Thymus (tissue), 14 donors: ENCODE measurements around the gene UBE2N. TPM values are rescaled to one million over a fixed set of nuclear protein-coding genes. Genes with fewer than 3 reads are reported as not detected.

Experiments used
- DNase-seq, 9 donors: peaks; one replicate each; pipeline ENCODE4 v3.0.0-alpha.2; 2013; ENCODE audit warnings: low spot score in 9 of 9, low read depth in 6 of 9, missing footprints in 1 of 9
- H3K27ac ChIP-seq, 2 donors: one replicate each; pipeline ENCODE4 v1.5.1; 2013; ENCODE audit warnings: control low read depth in 1 of 2, low read depth in 1 of 2, low read length in 1 of 2, mild to moderate bottlenecking in 1 of 2, moderate library complexity in 1 of 2
- H3K27me3 ChIP-seq, 2 donors: one replicate each; pipeline ENCODE4 v1.5.1; 2013; ENCODE audit warnings: low read length in 1 of 2; ENCODE audit not compliant: control insufficient read depth in 2 of 2, insufficient read depth in 1 of 2
- H3K36me3 ChIP-seq, 2 donors: one replicate each; pipeline ENCODE4 v1.5.1; 2013; ENCODE audit warnings: low read length in 1 of 2, mild to moderate bottlenecking in 1 of 2, moderate library complexity in 1 of 2; ENCODE audit not compliant: control insufficient read depth in 2 of 2, insufficient read depth in 2 of 2
- H3K4me1 ChIP-seq, 2 donors: one replicate each; pipeline ENCODE4 v1.5.1; 2013; ENCODE audit warnings: low read length in 2 of 2; ENCODE audit not compliant: control insufficient read depth in 2 of 2, insufficient read depth in 2 of 2
- H3K4me3 ChIP-seq, 2 donors: one replicate each; pipeline ENCODE4 v1.5.1; 2013; ENCODE audit warnings: low read length in 2 of 2, control low read depth in 1 of 2, mild to moderate bottlenecking in 1 of 2
- H3K9me3 ChIP-seq, 2 donors: one replicate each; pipeline ENCODE4 v1.5.1; 2013; ENCODE audit warnings: low read length in 1 of 2, mild to moderate bottlenecking in 1 of 2; ENCODE audit not compliant: control insufficient read depth in 2 of 2, insufficient read depth in 1 of 2
- WGBS: extraction: QIAGEN DNeasy Blood & Tissue Kit; methylation state at CpG from one replicate; pipeline ENCODE4 v1.1.7; 2013; 5-methylcytosine and 5-hydroxymethylcytosine counted together
- long read RNA-seq, 10 donors: transcript quantifications; one replicate each; lab custom pipeline, GENCODE V29; 2026
- polyA plus RNA-seq: library from polyadenylated mRNA; stranded (reverse); fragments of 200-250 nt; gene quantifications from one replicate; pipeline ENCODE4 v1.2.3, GENCODE V29; 2013
- total RNA-seq: library from RNA; stranded (reverse); fragments of 120-200 nt; gene quantifications from one replicate; pipeline ENCODE4 v1.2.4, GENCODE V29; 2013
- donor health status: healthy.

Gene UBE2N
- total RNA-seq: 132 TPM
- polyA plus RNA-seq: 91.2 TPM
- long read RNA-seq, donor 1, full-length matches to known transcripts: 5 of 12 reads
- long read RNA-seq, donor 1, partial matches to known transcripts: 7 of 12 reads
- long read RNA-seq, donor 1, other reads (novel, unspliced or antisense): 0 of 12 reads
- long read RNA-seq, donor 2: 0 reads
- long read RNA-seq, donor 3, full-length matches to known transcripts: 105 of 118 reads
- long read RNA-seq, donor 3, partial matches to known transcripts: 8 of 118 reads
- long read RNA-seq, donor 3, other reads (novel, unspliced or antisense): 5 of 118 reads
- long read RNA-seq, donor 4, full-length matches to known transcripts: 30 of 30 reads
- long read RNA-seq, donor 4, partial matches to known transcripts: 0 of 30 reads
- long read RNA-seq, donor 4, other reads (novel, unspliced or antisense): 0 of 30 reads
- long read RNA-seq, donor 5, full-length matches to known transcripts: 104 of 138 reads
- long read RNA-seq, donor 5, partial matches to known transcripts: 34 of 138 reads
- long read RNA-seq, donor 5, other reads (novel, unspliced or antisense): 0 of 138 reads
- long read RNA-seq, donor 6, full-length matches to known transcripts: 51 of 62 reads
- long read RNA-seq, donor 6, partial matches to known transcripts: 11 of 62 reads
- long read RNA-seq, donor 6, other reads (novel, unspliced or antisense): 0 of 62 reads
- long read RNA-seq, donor 7, full-length matches to known transcripts: 86 of 91 reads
- long read RNA-seq, donor 7, partial matches to known transcripts: 5 of 91 reads
- long read RNA-seq, donor 7, other reads (novel, unspliced or antisense): 0 of 91 reads
- long read RNA-seq, donor 8, full-length matches to known transcripts: 32 of 32 reads
- long read RNA-seq, donor 8, partial matches to known transcripts: 0 of 32 reads
- long read RNA-seq, donor 8, other reads (novel, unspliced or antisense): 0 of 32 reads
- long read RNA-seq, donor 9, full-length matches to known transcripts: 39 of 39 reads
- long read RNA-seq, donor 9, partial matches to known transcripts: 0 of 39 reads
- long read RNA-seq, donor 9, other reads (novel, unspliced or antisense): 0 of 39 reads
- long read RNA-seq, donor 10, full-length matches to known transcripts: 67 of 72 reads
- long read RNA-seq, donor 10, partial matches to known transcripts: 5 of 72 reads
- long read RNA-seq, donor 10, other reads (novel, unspliced or antisense): 0 of 72 reads

GRCh38 chr12:93441617-93442410 is at the start of gene UBE2N:
UBE2N (minus strand) TSS chr12:93441947; CDS start chr12:93441884, 63 bp downstream.
- no peaks in the 10 kb centered on the region for H3K9me3 ChIP-seq
- peak; percentile 68 to 96 (median 90) for DNase-seq
- under 1% methylated on average over 105 of the region's 105 CpGs for WGBS
- H3K4me1 ChIP-seq: peaks cover 20 to 28% of the 10 kb centered on the region in 2 donors
- peak within 1 kb of the TSS; percentile 82 to 96 for H3K27ac ChIP-seq
- peak within 1 kb of the TSS; percentile 64 to 92 for H3K4me3 ChIP-seq
- no peaks in the 10 kb centered on the region for H3K36me3 ChIP-seq
- no peaks in the 10 kb centered on the region for H3K27me3 ChIP-seq

DNA sequence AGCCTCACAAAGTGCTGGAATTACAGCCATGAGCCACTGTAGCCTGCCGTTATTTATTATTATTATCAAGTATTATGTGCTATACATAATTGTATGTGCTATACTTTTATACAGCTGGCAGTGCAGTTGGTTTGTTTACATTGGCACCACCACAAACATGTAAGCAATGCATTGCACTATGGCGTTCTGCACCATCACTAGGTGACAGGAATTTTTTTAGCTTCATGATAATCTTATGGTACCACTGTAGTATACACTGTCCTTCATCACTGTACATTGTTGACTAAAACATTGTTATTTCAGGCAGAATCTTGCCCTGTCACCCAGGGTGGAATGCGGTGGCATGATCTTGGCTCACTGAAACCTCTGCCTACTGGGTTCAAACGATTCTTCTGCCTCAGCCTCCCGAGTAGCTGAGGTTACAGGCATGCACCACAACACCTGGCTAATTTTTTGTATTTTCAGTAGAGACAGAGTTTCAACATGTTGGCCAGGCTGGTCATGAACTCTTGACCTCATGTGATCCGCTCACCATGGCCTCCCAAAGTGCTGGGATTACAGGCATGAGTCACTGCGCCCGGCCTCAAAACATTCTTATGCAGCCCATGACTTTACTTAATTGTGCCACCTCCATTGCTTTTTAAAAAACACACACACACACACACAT is 42.7 kb upstream of the UBE2N start:
- no peak overlapping the region for H3K27ac ChIP-seq
- 90% methylated on average over 8 of the region's 8 CpGs for WGBS
- no peaks in the 10 kb centered on the region for H3K27me3 ChIP-seq
- H3K36me3 ChIP-seq: peaks cover 36 to 82% of the 10 kb centered on the region in 2 donors
- no peaks in the 10 kb centered on the region for H3K9me3 ChIP-seq
- no peak for DNase-seq
- no peaks in the 10 kb centered on the region for H3K4me1 ChIP-seq
- no peak overlapping the region for H3K4me3 ChIP-seq

DNA sequence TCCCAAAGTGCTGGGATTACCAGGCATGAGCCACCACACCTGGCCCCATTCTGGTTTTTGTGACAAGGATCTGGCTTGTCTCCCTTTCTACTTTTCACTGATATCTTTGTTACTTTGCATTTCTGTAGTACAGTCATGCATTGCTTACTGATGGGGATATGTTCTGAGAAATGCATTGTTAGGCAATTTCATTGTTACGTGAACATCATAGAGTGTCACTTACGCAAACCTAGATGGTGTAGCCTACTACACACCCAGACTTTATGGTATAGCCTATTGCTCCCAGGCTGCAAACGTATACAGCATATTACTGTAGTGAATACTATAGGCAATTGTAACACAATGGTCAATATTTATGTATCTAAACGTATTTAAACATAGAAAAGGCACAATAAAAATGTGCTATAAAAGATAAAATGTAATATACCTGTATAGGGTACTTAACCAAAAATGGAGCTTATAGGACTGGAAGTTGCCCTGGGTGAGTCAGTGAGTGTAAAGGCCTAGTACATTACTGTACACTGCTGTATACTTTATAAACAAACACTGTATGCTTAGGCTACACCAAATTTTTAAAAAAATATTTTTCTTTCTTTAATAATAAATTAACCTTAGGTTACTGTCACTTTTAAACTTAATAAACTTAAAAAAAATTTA is 41.5 kb upstream of the UBE2N start:
- DNase-seq: no peak
- Histone ChIP-seq H3K9me3 (no peaks in the 10 kb centered on the region), H3K27me3 (no peaks in the 10 kb centered on the region), H3K27ac (no peak overlapping the region), H3K4me1 (no peaks in the 10 kb centered on the region), H3K4me3 (no peak overlapping the region), H3K36me3 (peaks cover 34 to 80% of the 10 kb centered on the region in 2 donors)
- 97% methylated on average over 4 of the region's 4 CpGs for WGBS

GRCh38 chr12:93482721-93483120 is 41.0 kb upstream of the UBE2N start:
- no peaks in the 10 kb centered on the region for H3K9me3 ChIP-seq
- H3K4me3 ChIP-seq: no peak overlapping the region
- 99% methylated on average over 5 of the region's 5 CpGs for WGBS
- no peaks in the 10 kb centered on the region for H3K4me1 ChIP-seq
- DNase-seq: no peak
- no peaks in the 10 kb centered on the region for H3K27me3 ChIP-seq
- H3K36me3 ChIP-seq: peaks cover 37 to 80% of the 10 kb centered on the region in 2 donors
- no peak overlapping the region for H3K27ac ChIP-seq

- H3K4me3 ChIP-seq: no peak overlapping the region
- H3K27ac ChIP-seq: no peak overlapping the region
- H3K27me3 ChIP-seq: no peaks in the 10 kb centered on the region
- H3K36me3 ChIP-seq: peaks cover 25 to 53% of the 10 kb centered on the region in 2 donors
- no peak for DNase-seq
- H3K9me3 ChIP-seq: no peaks in the 10 kb centered on the region
- H3K4me1 ChIP-seq: no peaks in the 10 kb centered on the region
Observed at GRCh38 chr12:93476555-93476954, 34.8 kb upstream of the UBE2N start.

GRCh38 chr12:93469386-93469785 is 27.6 kb upstream of the UBE2N start:
- no peak for DNase-seq
- Histone ChIP-seq H3K4me3 (no peak overlapping the region), H3K4me1 (peaks cover 8 to 10% of the 10 kb centered on the region in 2 donors), H3K27ac (no peak overlapping the region), H3K36me3 (peaks cover 8 to 27% of the 10 kb centered on the region in 2 donors), H3K27me3 (no peaks in the 10 kb centered on the region), H3K9me3 (no peaks in the 10 kb centered on the region)

GRCh38 chr12:93468008-93468371 is 26.2 kb upstream of the UBE2N start:
- peak overlapping the region; percentile 95 to 96 for H3K27ac ChIP-seq
- no peaks in the 10 kb centered on the region for H3K27me3 ChIP-seq
- H3K9me3 ChIP-seq: no peaks in the 10 kb centered on the region
- H3K36me3 ChIP-seq: peaks cover 4 to 17% of the 10 kb centered on the region in 2 donors
- no peak for DNase-seq
- WGBS: 14% methylated on average over 7 of the region's 7 CpGs
- peak overlapping the region; percentile 80 to 96 for H3K4me3 ChIP-seq
- peaks cover 8 to 10% of the 10 kb centered on the region in 2 donors for H3K4me1 ChIP-seq
